AG04449 (cell line): ENCODE results near the gene TMEM182.

Experiments used
- CTCF ChIA-PET: fragments of 350-600 bp; formaldehyde crosslinking; extraction: SDS; loops from one replicate; lab custom pipeline; 2021; ENCODE audit warnings: antibody characterized with exemption; lab: Yijun Ruan, JAX
- POLR2A ChIA-PET: fragments of 400-600, 350-600 bp; formaldehyde crosslinking; extraction: SDS; loops from one replicate; lab custom pipeline; 2020; ENCODE audit warnings: antibody characterized with exemption, inconsistent platforms; lab: Yijun Ruan, JAX
- DNase-seq: peaks from one replicate; pipeline ENCODE4 v3.0.0-alpha.2; 2010; ENCODE audit warnings: low read depth, low spot score
- H3K4me3 ChIP-seq: 2 replicates; pipeline ENCODE4 v1.5.1; 2011; ENCODE audit warnings: low read depth, mild to moderate bottlenecking, control low read depth, low read length
- CTCF ChIP-seq: IDR thresholded peaks from one replicate; pipeline ENCODE4 v1.5.1; 2011; ENCODE audit warnings: mild to moderate bottlenecking, moderate library complexity, low read length, control low read depth, inconsistent platforms; ENCODE audit not compliant: insufficient read depth; ENCODE audit errors: missing control alignments

TMEM182 gene

GRCh38 chr2:102834523-102835273 lies 72.9 kb downstream of the TMEM182 start:
- no peak for DNase-seq
- no peak overlapping the region for H3K4me3 ChIP-seq
- CTCF ChIA-PET: no interaction called here
- TF ChIP-seq CTCF: no peak
- POLR2A ChIA-PET: no interaction called here

- no peak for DNase-seq
- ChIA-PET CTCF (no interaction called here), POLR2A (no interaction called here)
- no peak overlapping the region for H3K4me3 ChIP-seq
- no peak for TF ChIP-seq CTCF
Observed at GRCh38 chr2:102837626-102838198, 75.9 kb downstream of the TMEM182 start.

- TF ChIP-seq CTCF: peak; percentile 48
- DNase-seq: no peak
- POLR2A ChIA-PET: no interaction called here
- no peak overlapping the region for H3K4me3 ChIP-seq
- CTCF ChIA-PET: interaction anchor here (0.7 to 3.6 kb wide), 10 partner anchors 10 to 551 kb away, joined by 3 to 21 read pairs (median 5); no protein-coding TSS in a partner anchor
Observed at GRCh38 chr2:102839668-102840388, 78.0 kb downstream of the TMEM182 start.

- peak; percentile 52 for TF ChIP-seq CTCF
- no peak overlapping the region for H3K4me3 ChIP-seq
- no peak for DNase-seq
- ChIA-PET POLR2A (no interaction called here), CTCF (interaction anchor here (1.0 to 3.6 kb wide), 10 partner anchors 9 to 89 kb away, joined by 3 to 21 read pairs (median 8); no protein-coding TSS in a partner anchor)
Observed at GRCh38 chr2:102841107-102841840, 79.4 kb downstream of the TMEM182 start.

GRCh38 chr2:102843764-102844443 lies 82.1 kb downstream of the TMEM182 start:
- POLR2A ChIA-PET: no interaction called here
- TF ChIP-seq CTCF: no peak
- DNase-seq: no peak
- CTCF ChIA-PET: no interaction called here
- H3K4me3 ChIP-seq: no peak overlapping the region
